K562 (cell line): Measurements from ENCODE around the gene ELAVL3. TPM values are rescaled to one million over a fixed set of nuclear protein-coding genes. Genes with fewer than 3 reads are reported as not detected.
A peak's percentile ranks its signal among the peaks of the same experiment; 100 is the strongest.

ENCODE experiments used
- ATAC-seq: fragments of 200-7000 bp; cut with Tn5 transposase; 3 replicates; pipeline ENCODE4 v1.9.1; 2020; ENCODE audit warnings: moderate library complexity
- BruUV-seq: library from RNA; stranded (reverse); fragments of 400-500 nt; replicated peaks from 2 replicates; lab custom pipeline; 2021; lab: Mats Ljungman, UMichigan
- CTCF ChIA-PET: fragments of 300-600 bp; formaldehyde crosslinking; extraction: SDS; loops from one replicate; lab custom pipeline; 2021; ENCODE audit warnings: low intra/inter-chr PET ratio; lab: Yijun Ruan, JAX
- POLR2A ChIA-PET: fragments of 300-600, 350-650 bp; sonication (Branson Sonifier 250); formaldehyde crosslinking; extraction: SDS; loops from one replicate; lab custom pipeline; 2021; ENCODE audit warnings: antibody characterized with exemption, inconsistent platforms; lab: Yijun Ruan, JAX
- DNase-seq, 4 experiments: peaks; one replicate each; pipeline versions ENCODE4 v3.0.0 to v3.0.0-alpha.2; 2011 to 2018; ENCODE audit warnings: low spot score in 3 of 4, mixed read lengths in 3 of 4; ENCODE audit errors: extremely low read depth in 1 of 4
- FAIRE-seq: peaks from 2 replicates; lab custom pipeline; 2011; peaks lifted over from hg19 to GRCh38; lab: Jason Lieb, UNC
- H2AFZ ChIP-seq: 2 replicates; pipeline ENCODE4 v1.6.0; 2011; ENCODE audit warnings: low read depth, low read length, control low read depth, inconsistent platforms
- H3K27ac ChIP-seq: fragments of 200-600 bp; 3 replicates; pipeline ENCODE4 v1.8.0; 2011; ENCODE audit warnings: low read depth, mild to moderate bottlenecking, control low read depth, inconsistent platforms, low read length, moderate library complexity, mixed read lengths; ENCODE audit errors: extremely low read depth
- H3K27me3 ChIP-seq, 2 experiments: fragments of 300-600 bp in 1 of 2; 2 replicates in 1 of 2; 3 replicates in 1 of 2; pipeline versions ENCODE4 v1.6.0 to v1.8.0; 2011; ENCODE audit warnings: inconsistent platforms in 2 of 2, low read length in 2 of 2, mild to moderate bottlenecking in 1 of 2, mixed read lengths in 1 of 2, moderate library complexity in 1 of 2; ENCODE audit not compliant: control insufficient read depth in 2 of 2, insufficient read depth in 2 of 2
- H3K36me3 ChIP-seq: fragments of 300-600 bp; 3 replicates; pipeline ENCODE4 v1.8.0; 2011; ENCODE audit warnings: mild to moderate bottlenecking, low read length, inconsistent platforms; ENCODE audit not compliant: control insufficient read depth, insufficient read depth
- H3K4me1 ChIP-seq, 2 experiments: fragments of 200-600 bp in 1 of 2; replicated peaks in 1 of 2; 2 replicates in 1 of 2; 3 replicates in 1 of 2; pipeline versions ENCODE4 v1.5.1 to v1.8.0; 2011; ENCODE audit warnings: inconsistent platforms in 2 of 2, low read length in 2 of 2, mild to moderate bottlenecking in 1 of 2, mixed read lengths in 1 of 2, moderate library complexity in 1 of 2; ENCODE audit not compliant: control insufficient read depth in 2 of 2, insufficient read depth in 2 of 2
- H3K4me2 ChIP-seq: 2 replicates; pipeline ENCODE4 v1.6.1; 2011; ENCODE audit warnings: low read length, control low read depth, inconsistent platforms, mixed read lengths; ENCODE audit not compliant: insufficient read depth
- H3K4me3 ChIP-seq: fragments of 200-600 bp; sonication (generic), shearing (Covaris generic); 2 replicates; pipeline ENCODE4 v1.5.1; 2016; ENCODE audit warnings: control low read depth, inconsistent platforms
- H3K79me2 ChIP-seq: fragments of 200-600 bp; 3 replicates; pipeline ENCODE4 v1.8.0; 2011; ENCODE audit warnings: low read length, inconsistent platforms; ENCODE audit not compliant: control insufficient read depth, insufficient read depth
- H3K9ac ChIP-seq, 2 experiments: 2 replicates each; pipeline versions ENCODE4 v1.6.0 to v1.6.1; 2011; ENCODE audit warnings: low read depth in 2 of 2, low read length in 2 of 2, control low read depth in 1 of 2, inconsistent platforms in 1 of 2, mild to moderate bottlenecking in 1 of 2, mixed read lengths in 1 of 2; ENCODE audit not compliant: insufficient read depth in 1 of 2
- H3K9me1 ChIP-seq: one replicate; pipeline ENCODE4 v1.6.0; 2011; ENCODE audit warnings: inconsistent platforms, mild to moderate bottlenecking, low read length, moderate library complexity; ENCODE audit not compliant: control insufficient read depth, insufficient read depth
- H3K9me3 ChIP-seq: replicated peaks from 2 replicates; pipeline ENCODE4 v1.5.1; 2011; ENCODE audit warnings: low read depth, low read length, inconsistent platforms; ENCODE audit not compliant: control insufficient read depth, insufficient read depth
- H4K20me1 ChIP-seq: replicated peaks from 2 replicates; pipeline ENCODE4 v1.6.1; 2011; ENCODE audit warnings: low read length, inconsistent platforms, mixed read lengths; ENCODE audit not compliant: control insufficient read depth, insufficient read depth
- CEBPZ ChIP-seq: fragments of 150-350 bp; IDR thresholded peaks from 2 replicates; pipeline ENCODE4 v1.6.1; 2014; ENCODE audit warnings: low read depth, mild to moderate bottlenecking, low read length, borderline replicate concordance
- CHAMP1 ChIP-seq: fragments of 450-650 bp; IDR thresholded peaks from 2 replicates; pipeline ENCODE4 v1.6.1; 2016; ENCODE audit warnings: mild to moderate bottlenecking
- CHD1 ChIP-seq: fragments of 200-600 bp; sonication (generic); IDR thresholded peaks from one replicate; pipeline ENCODE4 v1.6.1; 2012; ENCODE audit warnings: mild to moderate bottlenecking, moderate library complexity, low read length, inconsistent platforms
- DNMT1 ChIP-seq: fragments of 450-650 bp; IDR thresholded peaks from 2 replicates; pipeline ENCODE4 v1.6.1; 2016; ENCODE audit warnings: antibody characterized with exemption, mild to moderate bottlenecking
- NFRKB ChIP-seq: fragments of 450-650 bp; IDR thresholded peaks from 2 replicates; pipeline ENCODE4 v1.6.1; 2016; ENCODE audit warnings: low read depth
- RBFOX2 ChIP-seq: fragments of 200-400 bp; formaldehyde crosslinking; IDR thresholded peaks from 2 replicates; pipeline ENCODE4 v1.6.1; 2017; ENCODE audit warnings: low read depth, mild to moderate bottlenecking, low read length, moderate library complexity
- RUNX1 ChIP-seq: sonication (generic); IDR thresholded peaks from 2 replicates; pipeline ENCODE4 v1.6.1; 2016; ENCODE audit warnings: antibody characterized with exemption, low read depth
- SETDB1 ChIP-seq: IDR thresholded peaks from one replicate; pipeline ENCODE4 v1.6.1; 2012; ENCODE audit warnings: low read length, control low read depth, inconsistent platforms
- SRSF9 ChIP-seq: fragments of 200-400 bp; formaldehyde crosslinking; IDR thresholded peaks from 2 replicates; pipeline ENCODE4 v1.6.1; 2017; ENCODE audit warnings: low read depth, low read length, borderline replicate concordance
- ZSCAN32 ChIP-seq: fragments of 450-650 bp; formaldehyde crosslinking; IDR thresholded peaks from 2 replicates; pipeline ENCODE4 v1.4.0; 2020; ENCODE audit warnings: mild to moderate bottlenecking, moderate library complexity
- WGBS: fragments of 100-300 bp; shearing (Covaris generic); methylation state at CpG from one replicate; pipeline ENCODE4 v1.1.6; 2016; ENCODE audit warnings: low coverage, mixed read lengths; ENCODE audit not compliant: insufficient coverage; ENCODE audit errors: missing lambda C conversion rate; 5-methylcytosine and 5-hydroxymethylcytosine counted together
- in situ Hi-C: fragments of 300-500 bp; cut with MboI; formaldehyde crosslinking; loops from 4 replicates; pipeline ENCODE4 v1.15.0; 2018; ENCODE audit warnings: inconsistent platforms, mixed read lengths
- intact Hi-C: fragments of 100-400 bp; cut with micrococcal nuclease; formaldehyde crosslinking; loops from 2 replicates; pipeline ENCODE4 v1.14.2; 2022
- polyA plus RNA-seq, 8 experiments: library from polyadenylated mRNA; depleted of rRNA in 4 of 8; stranded (reverse) in 5 of 8; unstranded in 3 of 8; fragments of >200 nt; fragmentation: Nextera tagmentation in 2 of 8; fragmentation: Illumina TruSeq in 1 of 8; extraction: Ambion mirVana in 2 of 8; extraction: Trizol in 1 of 8; gene quantifications; 2 replicates each; pipeline versions ENCODE4 v1.2.1 to v1.2.3, GENCODE V29; 2011 to 2014; ENCODE audit warnings: inconsistent platforms in 1 of 8, missing spikeins in 1 of 8
- total RNA-seq, 7 experiments: library from RNA; depleted of rRNA in 6 of 7; stranded (reverse); fragments of >200 nt in 6 of 7; fragmentation: Illumina TruSeq in 2 of 7; extraction: Trizol in 2 of 7; gene quantifications; 2 replicates each; pipeline versions ENCODE4 v1.2.1 to v1.2.3, GENCODE V29; 2011 to 2021; ENCODE audit warnings: low replicate concordance in 1 of 7

Gene ELAVL3
- total and polyA plus RNA-seq, 9 of the 15 experiments (the other 6 are each of a cell fraction or from before 2014, with no cell fraction given): not detected

GRCh38 chr19:11445141-11445540 is 35.7 kb downstream of the ELAVL3 start:
- Histone ChIP-seq H3K27ac (no peak overlapping the region), H3K36me3 (peaks cover 93% of the 10 kb centered on the region; the same call in 2 of the 3 replicates), H3K4me1 (peaks cover 0 to 32% of the 10 kb centered on the region in 2 experiments; a peak in 2 of 5 replicates), H3K9me3 (no peaks in the 10 kb centered on the region), H3K4me2 (no peak overlapping the region), H3K9me1 (no peaks in the 10 kb centered on the region), H3K27me3 (no peaks in the 10 kb centered on the region), H4K20me1 (0 out of 2 replicates have a peak, but pooled peaks cover 4% of the 10 kb centered on the region), H3K79me2 (no peaks in the 10 kb centered on the region), H3K9ac (no peak overlapping the region; a peak in 1 of 4 replicates), H2AFZ (no peak overlapping the region), H3K4me3 (no peak overlapping the region)
- no peak for ATAC-seq
- ChIA-PET POLR2A (no interaction called here), CTCF (interaction anchor here (0.9 to 3.0 kb wide), 2 partner anchors 151 to 202 kb away, joined by 3 to 24 read pairs; no protein-coding TSS in a partner anchor)
- no TSS peak for BruUV-seq
- in situ Hi-C loops: no loop called here
- TF ChIP-seq NFRKB: no peak
- TF ChIP-seq CHD1: no peak
- TF ChIP-seq RBFOX2: peak; percentile 45; the same call in 1 of the 2 replicates
- FAIRE-seq: no peak
- DNase-seq: peak in 1 of 4 experiments; percentile 5
- WGBS: 88% methylated on average over 11 of the region's 13 CpGs
- intact Hi-C loops: no loop called here

- H3K4me3 ChIP-seq: no peak overlapping the region
- no peak for ATAC-seq
- 0 out of 2 replicates have a peak, but pooled peaks cover 4% of the 10 kb centered on the region for H4K20me1 ChIP-seq
- H3K9me1 ChIP-seq: no peaks in the 10 kb centered on the region
- H3K79me2 ChIP-seq: no peaks in the 10 kb centered on the region
- peaks cover 91% of the 10 kb centered on the region; the same call in 2 of the 3 replicates for H3K36me3 ChIP-seq
- no peak for FAIRE-seq
- WGBS: 81% methylated on average over 4 of the region's 5 CpGs
- BruUV-seq: no TSS peak
- no peak for DNase-seq
- ChIA-PET CTCF (interaction anchor here (0.5 kb wide), 1 partner anchor 67 kb away, joined by 3 read pairs; no protein-coding TSS in a partner anchor), POLR2A (interaction anchor here (1.0 to 1.3 kb wide), 2 partner anchors 14 to 126 kb away, joined by 3 read pairs; no protein-coding TSS in a partner anchor)
- no peak overlapping the region for H2AFZ ChIP-seq
- intact Hi-C loops: no loop called here
- H3K27ac ChIP-seq: no peak overlapping the region
- H3K9ac ChIP-seq: peak overlapping the region in 1 of 2 experiments; percentile 42; a peak in 1 of 4 replicates
- no peaks in the 10 kb centered on the region for H3K9me3 ChIP-seq
- no peaks in the 10 kb centered on the region for H3K27me3 ChIP-seq
- no peak overlapping the region for H3K4me2 ChIP-seq
- H3K4me1 ChIP-seq: peaks cover 0 to 29% of the 10 kb centered on the region in 2 experiments; a peak in 2 of 5 replicates
- in situ Hi-C loops: no loop called here
- TF ChIP-seq CHAMP1 (no peak), ZSCAN32 (CRISPR knock-in tag) (no peak), CEBPZ (no peak), RUNX1 (no peak), SETDB1 (no peak), DNMT1 (no peak), SRSF9 (no peak)
Measured at GRCh38 chr19:11444059-11444458, 36.8 kb downstream of the ELAVL3 start.
